DMS53 treated with DMSO at 0.1 percent for 48 hours (cell line): ENCODE data around the gene STAT2.

ENCODE experiments used
- DNase-seq: peaks from one replicate; lab custom pipeline; 2025; ENCODE audit not compliant: unreplicated experiment; lab: John Stamatoyannopoulos, UW

The STAT2 gene

DNA sequence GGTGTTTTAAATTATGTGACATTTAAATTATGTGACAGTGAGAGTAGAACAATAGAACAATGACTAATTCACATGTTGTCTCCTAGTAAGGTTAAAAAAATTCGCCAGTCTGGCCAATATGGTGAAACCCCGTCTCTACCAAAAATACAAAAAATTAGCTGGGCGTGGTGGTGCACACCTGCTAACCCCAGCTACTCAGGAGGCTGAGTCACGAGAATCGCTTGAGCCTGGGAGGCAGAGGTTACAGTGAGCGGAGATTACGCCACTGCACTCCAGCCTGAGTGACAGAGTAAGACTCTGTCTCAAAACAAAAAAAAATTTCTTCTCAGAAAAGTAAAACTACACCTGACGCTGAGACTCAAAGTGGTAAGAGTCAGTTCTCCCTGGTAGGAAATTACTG lies 62.5 kb downstream of the STAT2 start:
- no peak for DNase-seq

DNA sequence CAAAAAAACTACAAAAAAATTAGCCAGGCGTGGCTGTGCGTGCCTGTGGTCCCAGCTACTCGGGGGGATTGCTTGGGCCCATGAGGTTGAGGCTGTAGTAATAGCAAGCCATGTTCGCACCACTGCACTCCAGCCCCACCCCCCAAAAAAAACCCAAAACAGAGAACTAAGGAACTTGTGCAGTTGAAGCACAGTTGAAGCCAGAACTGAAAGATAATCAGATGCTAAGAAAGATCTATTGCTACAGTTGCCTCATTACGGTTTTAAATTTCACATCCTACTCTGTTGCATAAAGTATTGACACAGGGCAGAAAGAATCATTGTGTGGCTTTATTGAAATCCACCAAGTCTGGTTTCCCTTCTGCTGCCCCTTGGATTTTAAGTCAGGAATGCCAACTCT lies 63.6 kb downstream of the STAT2 start:
- no peak for DNase-seq

DNA sequence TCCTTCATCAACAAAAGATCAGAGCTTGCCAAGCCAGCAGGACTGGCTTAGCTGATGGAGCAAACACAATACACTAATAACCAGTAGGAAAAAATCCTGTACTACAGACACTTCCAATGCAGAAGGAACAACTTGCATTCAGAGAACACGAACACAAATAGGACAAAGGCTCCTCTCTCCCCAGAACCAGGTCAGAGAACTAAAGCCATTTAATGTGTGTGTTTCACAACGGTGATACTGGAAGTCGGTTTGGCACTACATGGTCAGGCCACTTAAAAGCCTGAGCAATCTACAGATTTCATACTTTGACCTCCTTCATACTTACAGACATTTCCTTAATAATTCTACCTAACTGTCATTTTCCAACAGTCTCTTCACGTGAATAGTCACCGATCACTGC lies 66.1 kb downstream of the STAT2 start:
- DNase-seq, result no peak
